Activated naive CD4-positive, alpha-beta T cell treated with anti-CD3 and anti-CD28 coated beads for 36 hours (primary cell): ENCODE data around the gene STOX2. TPM values are rescaled to one million over a fixed set of nuclear protein-coding genes. Genes with fewer than 3 reads are reported as not detected.
"Not testable (repeated sequence)": the region's sequence is repeated elsewhere in the genome, so short reads cannot be mapped to it uniquely, and the experiment has no call there.

Source experiments
- CTCF ChIA-PET: fragments of 350-600 bp; sonication (Branson Sonifier 250); formaldehyde crosslinking; loops from one replicate; lab custom pipeline; 2021; ENCODE audit warnings: antibody characterized with exemption; lab: Charles Lee
- DNase-seq: peaks from one replicate; pipeline ENCODE4 v3.0.0-alpha.2; 2020
- H3K27ac Mint-ChIP-seq: one replicate; pipeline ENCODE4 v1.8.0; 2021; ENCODE audit warnings: mild to moderate bottlenecking, mixed read lengths
- H3K27me3 Mint-ChIP-seq: one replicate; pipeline ENCODE4 v1.8.0; 2021; ENCODE audit warnings: low read depth, mixed read lengths
- H3K36me3 Mint-ChIP-seq: one replicate; pipeline ENCODE4 v1.8.0; 2021; ENCODE audit warnings: low read depth, mixed read lengths
- H3K4me1 Mint-ChIP-seq: one replicate; pipeline ENCODE4 v1.8.0; 2021; ENCODE audit warnings: low read depth, mixed read lengths
- H3K4me3 Mint-ChIP-seq: one replicate; pipeline ENCODE4 v1.8.0; 2021; ENCODE audit warnings: mild to moderate bottlenecking, moderate library complexity, mixed read lengths
- H3K9me3 Mint-ChIP-seq: one replicate; pipeline ENCODE4 v1.8.0; 2021; ENCODE audit warnings: mixed read lengths
- intact Hi-C: fragments of 100-400 bp; cut with micrococcal nuclease; formaldehyde crosslinking; loops from one replicate; pipeline ENCODE4 v1.15.1; 2023
- total RNA-seq, 2 experiments: library from RNA; stranded (reverse); gene quantifications; one replicate each; pipeline ENCODE4 v1.2.3, GENCODE V29; 2021

Gene STOX2
- total RNA-seq, 2 experiments from 2014 or later, result not detected

GRCh38 chr4:183950536-183950935, 45.4 kb downstream of the STOX2 start:
- Mint-ChIP-seq H3K27me3 (no peaks in the 10 kb centered on the region), H3K9me3 (no peaks in the 10 kb centered on the region), H3K36me3 (no peaks in the 10 kb centered on the region), H3K4me1 (no peaks in the 10 kb centered on the region), H3K4me3 (no peak overlapping the region), H3K27ac (no peak overlapping the region)
- intact Hi-C loops, result no loop called here
- CTCF ChIA-PET, result no interaction called here
- no peak for DNase-seq

- CTCF ChIA-PET, H3K27me3 Mint-ChIP-seq, H3K36me3 Mint-ChIP-seq, H3K27ac Mint-ChIP-seq, H3K4me1 Mint-ChIP-seq, DNase-seq, H3K9me3 Mint-ChIP-seq, intact Hi-C loops, H3K4me3 Mint-ChIP-seq: not testable (repeated sequence)
Measured at GRCh38 chr4:183952652-183953051, 47.5 kb downstream of the STOX2 start.

GRCh38 chr4:183959319-183960045, 54.4 kb downstream of the STOX2 start:
- no peak for DNase-seq
- CTCF ChIA-PET, result interaction anchor here (0.7 kb wide), 1 partner anchor 1700 kb away, joined by 4 read pairs; no protein-coding TSS in a partner anchor
- H3K4me1 Mint-ChIP-seq, result no peaks in the 10 kb centered on the region
- no peak overlapping the region for H3K27ac Mint-ChIP-seq
- H3K4me3 Mint-ChIP-seq, result no peak overlapping the region
- intact Hi-C loops, result no loop called here
- peaks cover 7% of the 10 kb centered on the region for H3K27me3 Mint-ChIP-seq
- no peaks in the 10 kb centered on the region for H3K9me3 Mint-ChIP-seq
- H3K36me3 Mint-ChIP-seq, result no peaks in the 10 kb centered on the region

GRCh38 chr4:183960046-183960420, 54.9 kb downstream of the STOX2 start:
- CTCF ChIA-PET, result interaction anchor here (0.7 kb wide), 1 partner anchor 1699 kb away, joined by 4 read pairs; no protein-coding TSS in a partner anchor
- Mint-ChIP-seq H3K4me1 (no peaks in the 10 kb centered on the region), H3K27me3 (peaks cover 7% of the 10 kb centered on the region)

GRCh38 chr4:183960962-183961541, 55.9 kb downstream of the STOX2 start:
- Mint-ChIP-seq H3K27ac (no peak overlapping the region), H3K36me3 (no peaks in the 10 kb centered on the region), H3K27me3 (peaks cover 10% of the 10 kb centered on the region), H3K4me1 (no peaks in the 10 kb centered on the region), H3K9me3 (no peaks in the 10 kb centered on the region), H3K4me3 (no peak overlapping the region)
- CTCF ChIA-PET, result no interaction called here
- DNase-seq, result no peak
- intact Hi-C loops, result no loop called here

More at GRCh38 chr4:183960046-183960420, 54.9 kb downstream of the STOX2 start:
- H3K36me3 Mint-ChIP-seq, result no peaks in the 10 kb centered on the region
- no peak overlapping the region for H3K27ac Mint-ChIP-seq
- no peak for DNase-seq
- no peak overlapping the region for H3K4me3 Mint-ChIP-seq
- no peaks in the 10 kb centered on the region for H3K9me3 Mint-ChIP-seq
- intact Hi-C loops, result no loop called here

GRCh38 chr4:183961795-183962194, 56.7 kb downstream of the STOX2 start:
- no peaks in the 10 kb centered on the region for H3K36me3 Mint-ChIP-seq
- CTCF ChIA-PET, result no interaction called here
- peaks cover 15% of the 10 kb centered on the region for H3K27me3 Mint-ChIP-seq

GRCh38 chr4:183962419-183962818, 57.3 kb downstream of the STOX2 start:
- Mint-ChIP-seq H3K27ac (no peak overlapping the region), H3K9me3 (no peaks in the 10 kb centered on the region), H3K4me1 (no peaks in the 10 kb centered on the region), H3K36me3 (no peaks in the 10 kb centered on the region), H3K27me3 (peaks cover 18% of the 10 kb centered on the region), H3K4me3 (no peak overlapping the region)
- DNase-seq, result no peak
- intact Hi-C loops, result no loop called here
- CTCF ChIA-PET, result no interaction called here

More at GRCh38 chr4:183961795-183962194, 56.7 kb downstream of the STOX2 start:
- Mint-ChIP-seq H3K9me3 (no peaks in the 10 kb centered on the region), H3K4me1 (no peaks in the 10 kb centered on the region), H3K4me3 (no peak overlapping the region), H3K27ac (no peak overlapping the region)
- intact Hi-C loops, result no loop called here
- no peak for DNase-seq

- CTCF ChIA-PET, result no interaction called here
- no peaks in the 10 kb centered on the region for H3K36me3 Mint-ChIP-seq
- no peaks in the 10 kb centered on the region for H3K4me1 Mint-ChIP-seq
- no peaks in the 10 kb centered on the region for H3K9me3 Mint-ChIP-seq
- peaks cover 24% of the 10 kb centered on the region for H3K27me3 Mint-ChIP-seq
- DNase-seq, result no peak
- H3K4me3 Mint-ChIP-seq, result no peak overlapping the region
- intact Hi-C loops, result no loop called here
- no peak overlapping the region for H3K27ac Mint-ChIP-seq
Measured at GRCh38 chr4:183966371-183966770, 61.3 kb downstream of the STOX2 start.

- no peaks in the 10 kb centered on the region for H3K4me1 Mint-ChIP-seq
- intact Hi-C loops, result no loop called here
- DNase-seq, result no peak
- H3K27me3 Mint-ChIP-seq, result peaks cover 26% of the 10 kb centered on the region
- no peaks in the 10 kb centered on the region for H3K9me3 Mint-ChIP-seq
- H3K4me3 Mint-ChIP-seq, result no peak overlapping the region
- H3K27ac Mint-ChIP-seq, result no peak overlapping the region
- no peaks in the 10 kb centered on the region for H3K36me3 Mint-ChIP-seq
- CTCF ChIA-PET, result no interaction called here
Measured at GRCh38 chr4:183967266-183967665, 62.2 kb downstream of the STOX2 start.

- H3K27ac Mint-ChIP-seq, result no peak overlapping the region
- H3K9me3 Mint-ChIP-seq, result peaks cover 4% of the 10 kb centered on the region
- H3K4me1 Mint-ChIP-seq, result no peaks in the 10 kb centered on the region
- peaks cover 26% of the 10 kb centered on the region for H3K27me3 Mint-ChIP-seq
- CTCF ChIA-PET, result no interaction called here
- DNase-seq, result no peak
- no peaks in the 10 kb centered on the region for H3K36me3 Mint-ChIP-seq
- intact Hi-C loops, result no loop called here
- H3K4me3 Mint-ChIP-seq, result no peak overlapping the region
Measured at GRCh38 chr4:183968502-183968901, 63.4 kb downstream of the STOX2 start.

- H3K4me3 Mint-ChIP-seq, result no peak overlapping the region
Measured at GRCh38 chr4:183968931-183969330, 63.8 kb downstream of the STOX2 start.

GRCh38 chr4:183969596-183969995, 64.5 kb downstream of the STOX2 start:
- Mint-ChIP-seq H3K4me1 (no peaks in the 10 kb centered on the region), H3K9me3 (peaks cover 8% of the 10 kb centered on the region), H3K36me3 (no peaks in the 10 kb centered on the region), H3K27ac (no peak overlapping the region), H3K27me3 (peaks cover 21% of the 10 kb centered on the region), H3K4me3 (no peak overlapping the region)
- CTCF ChIA-PET, result no interaction called here
- intact Hi-C loops, result no loop called here
- no peak for DNase-seq

More at GRCh38 chr4:183968931-183969330, 63.8 kb downstream of the STOX2 start:
- DNase-seq, result no peak
- intact Hi-C loops, result no loop called here
- CTCF ChIA-PET, result no interaction called here
- H3K4me1 Mint-ChIP-seq, result no peaks in the 10 kb centered on the region
- peaks cover 25% of the 10 kb centered on the region for H3K27me3 Mint-ChIP-seq
- H3K36me3 Mint-ChIP-seq, result no peaks in the 10 kb centered on the region
- H3K27ac Mint-ChIP-seq, result no peak overlapping the region
- peaks cover 5% of the 10 kb centered on the region for H3K9me3 Mint-ChIP-seq

GRCh38 chr4:183971929-183972490, 66.9 kb downstream of the STOX2 start:
- Mint-ChIP-seq H3K4me1 (no peaks in the 10 kb centered on the region), H3K36me3 (no peaks in the 10 kb centered on the region), H3K27ac (no peak overlapping the region), H3K27me3 (peaks cover 13% of the 10 kb centered on the region), H3K9me3 (peaks cover 12% of the 10 kb centered on the region), H3K4me3 (no peak overlapping the region)
- CTCF ChIA-PET, result no interaction called here
- intact Hi-C loops, result no loop called here
- DNase-seq, result no peak
